Effector memory CD4-positive, alpha-beta T cell (primary cell): ENCODE results near the gene UBR3.

Experiments
- DNase-seq, 3 donors: peaks; one replicate each; pipeline ENCODE4 v3.0.0-alpha.2; 2020
- H3K27ac ChIP-seq: 2 replicates; pipeline ENCODE4 v1.7.0; 2013; ENCODE audit warnings: mild to moderate bottlenecking, low read length, moderate library complexity; ENCODE audit not compliant: insufficient read depth, poor library complexity, severe bottlenecking
- H3K27me3 ChIP-seq: replicated peaks from 2 replicates; pipeline ENCODE4 v1.7.0; 2013; ENCODE audit warnings: mild to moderate bottlenecking, low read length; ENCODE audit not compliant: insufficient read depth, control insufficient read depth, poor library complexity, severe bottlenecking
- H3K36me3 ChIP-seq: 2 replicates; pipeline ENCODE4 v1.7.0; 2013; ENCODE audit warnings: mild to moderate bottlenecking, low read length, moderate library complexity; ENCODE audit not compliant: control insufficient read depth, insufficient read depth
- H3K4me1 ChIP-seq: 2 replicates; pipeline ENCODE4 v1.7.0; 2013; ENCODE audit warnings: low read length, mild to moderate bottlenecking; ENCODE audit not compliant: control insufficient read depth, insufficient read depth, poor library complexity, severe bottlenecking
- H3K4me3 ChIP-seq: 2 replicates; pipeline ENCODE4 v1.7.0; 2013; ENCODE audit warnings: low read length, low read depth, mild to moderate bottlenecking; ENCODE audit not compliant: insufficient read depth, poor library complexity, severe bottlenecking
- H3K9me3 ChIP-seq: 2 replicates; pipeline ENCODE4 v1.7.0; 2013; ENCODE audit warnings: mild to moderate bottlenecking, low read length, moderate library complexity; ENCODE audit not compliant: control insufficient read depth

The UBR3 gene

GRCh38 chr2:169963786-169964185 lies 136.5 kb downstream of the UBR3 start:
- no peak overlapping the region for H3K27ac ChIP-seq
- H3K4me3 ChIP-seq = no peak overlapping the region
- no peaks in the 10 kb centered on the region for H3K4me1 ChIP-seq
- no peak for DNase-seq
- no peaks in the 10 kb centered on the region for H3K27me3 ChIP-seq
- peaks cover 17% of the 10 kb centered on the region for H3K36me3 ChIP-seq
- H3K9me3 ChIP-seq = no peaks in the 10 kb centered on the region

GRCh38 chr2:169964740-169965139 lies 137.5 kb downstream of the UBR3 start:
- DNase-seq = no peak
- Histone ChIP-seq H3K27ac (no peak overlapping the region), H3K36me3 (peaks cover 8% of the 10 kb centered on the region)

GRCh38 chr2:169965495-169965894 lies 138.2 kb downstream of the UBR3 start:
- no peaks in the 10 kb centered on the region for H3K27me3 ChIP-seq
- no peak overlapping the region for H3K4me3 ChIP-seq
- no peaks in the 10 kb centered on the region for H3K9me3 ChIP-seq
- no peaks in the 10 kb centered on the region for H3K4me1 ChIP-seq
- peaks cover 8% of the 10 kb centered on the region for H3K36me3 ChIP-seq
- no peak overlapping the region for H3K27ac ChIP-seq
- DNase-seq = no peak

More at GRCh38 chr2:169964740-169965139, 137.5 kb downstream of the UBR3 start:
- Histone ChIP-seq H3K9me3 (no peaks in the 10 kb centered on the region), H3K4me3 (no peak overlapping the region), H3K4me1 (no peaks in the 10 kb centered on the region), H3K27me3 (no peaks in the 10 kb centered on the region)

GRCh38 chr2:169966454-169966853 lies 139.2 kb downstream of the UBR3 start:
- Histone ChIP-seq H3K4me1 (no peaks in the 10 kb centered on the region), H3K4me3 (no peak overlapping the region), H3K27me3 (no peaks in the 10 kb centered on the region), H3K9me3 (no peaks in the 10 kb centered on the region), H3K36me3 (peaks cover 8% of the 10 kb centered on the region), H3K27ac (no peak overlapping the region)
- no peak for DNase-seq

GRCh38 chr2:169968743-169969142 lies 141.5 kb downstream of the UBR3 start:
- Histone ChIP-seq H3K27ac (no peak overlapping the region), H3K4me3 (no peak overlapping the region), H3K27me3 (no peaks in the 10 kb centered on the region), H3K9me3 (no peaks in the 10 kb centered on the region), H3K36me3 (peaks cover 8% of the 10 kb centered on the region), H3K4me1 (no peaks in the 10 kb centered on the region)
- no peak for DNase-seq

- Histone ChIP-seq H3K36me3 (peaks cover 7% of the 10 kb centered on the region), H3K4me3 (no peak overlapping the region), H3K27me3 (no peaks in the 10 kb centered on the region), H3K9me3 (no peaks in the 10 kb centered on the region), H3K4me1 (no peaks in the 10 kb centered on the region), H3K27ac (no peak overlapping the region)
- DNase-seq = no peak
Measured at GRCh38 chr2:169975221-169975620, 148.0 kb downstream of the UBR3 start.

- H3K27ac ChIP-seq = no peak overlapping the region
- H3K4me1 ChIP-seq = no peaks in the 10 kb centered on the region
- no peak overlapping the region for H3K4me3 ChIP-seq
- H3K9me3 ChIP-seq = no peaks in the 10 kb centered on the region
- no peaks in the 10 kb centered on the region for H3K27me3 ChIP-seq
- peaks cover 7% of the 10 kb centered on the region for H3K36me3 ChIP-seq
- no peak for DNase-seq
Measured at GRCh38 chr2:169976335-169976851, 149.1 kb downstream of the UBR3 start.

GRCh38 chr2:169977530-169977929 lies 150.3 kb downstream of the UBR3 start:
- no peak for DNase-seq
- no peaks in the 10 kb centered on the region for H3K4me1 ChIP-seq

GRCh38 chr2:169978402-169979017 lies 151.3 kb downstream of the UBR3 start:
- Histone ChIP-seq H3K36me3 (peaks cover 7% of the 10 kb centered on the region), H3K27me3 (no peaks in the 10 kb centered on the region), H3K4me1 (no peaks in the 10 kb centered on the region), H3K4me3 (no peak overlapping the region), H3K27ac (no peak overlapping the region), H3K9me3 (no peaks in the 10 kb centered on the region)
- no peak for DNase-seq

More at GRCh38 chr2:169977530-169977929, 150.3 kb downstream of the UBR3 start:
- Histone ChIP-seq H3K36me3 (peaks cover 7% of the 10 kb centered on the region), H3K27ac (no peak overlapping the region), H3K9me3 (no peaks in the 10 kb centered on the region), H3K27me3 (no peaks in the 10 kb centered on the region), H3K4me3 (no peak overlapping the region)

- DNase-seq = no peak
- no peak overlapping the region for H3K27ac ChIP-seq
- H3K27me3 ChIP-seq = no peaks in the 10 kb centered on the region
- H3K9me3 ChIP-seq = no peaks in the 10 kb centered on the region
- H3K4me1 ChIP-seq = no peaks in the 10 kb centered on the region
- peaks cover 7% of the 10 kb centered on the region for H3K36me3 ChIP-seq
- no peak overlapping the region for H3K4me3 ChIP-seq
Measured at GRCh38 chr2:169979025-169979424, 151.8 kb downstream of the UBR3 start.
